Measurements from ENCODE around the gene GPR153.

The GPR153 gene

DNA sequence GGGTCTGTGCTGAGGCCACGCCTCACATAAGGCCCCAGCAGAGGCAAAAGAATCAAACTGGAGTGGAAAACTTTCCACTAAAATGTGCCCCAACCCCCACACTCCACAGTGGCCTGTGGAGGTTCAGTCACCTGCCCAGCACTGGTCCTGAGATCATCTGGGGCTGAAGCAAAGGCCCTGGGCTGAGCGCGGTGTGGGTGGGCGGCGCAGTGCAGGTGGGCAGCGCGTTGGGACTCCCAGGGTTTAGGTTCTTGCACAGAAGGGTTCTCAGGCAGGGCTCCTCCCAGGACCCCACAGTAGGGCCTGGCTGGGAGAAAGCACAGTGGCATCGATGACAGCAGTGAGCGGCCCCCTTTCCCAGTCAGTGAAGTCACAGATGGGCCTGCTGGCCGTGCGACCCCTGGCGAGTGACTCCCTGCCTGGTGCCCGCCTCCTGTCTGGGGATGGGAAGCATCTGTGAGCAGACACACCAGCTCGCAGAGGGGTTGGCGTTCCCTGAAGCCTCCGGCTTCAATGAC, 13.8 kb upstream of the GPR153 start:
- TF ChIP-seq, protein P1, sequence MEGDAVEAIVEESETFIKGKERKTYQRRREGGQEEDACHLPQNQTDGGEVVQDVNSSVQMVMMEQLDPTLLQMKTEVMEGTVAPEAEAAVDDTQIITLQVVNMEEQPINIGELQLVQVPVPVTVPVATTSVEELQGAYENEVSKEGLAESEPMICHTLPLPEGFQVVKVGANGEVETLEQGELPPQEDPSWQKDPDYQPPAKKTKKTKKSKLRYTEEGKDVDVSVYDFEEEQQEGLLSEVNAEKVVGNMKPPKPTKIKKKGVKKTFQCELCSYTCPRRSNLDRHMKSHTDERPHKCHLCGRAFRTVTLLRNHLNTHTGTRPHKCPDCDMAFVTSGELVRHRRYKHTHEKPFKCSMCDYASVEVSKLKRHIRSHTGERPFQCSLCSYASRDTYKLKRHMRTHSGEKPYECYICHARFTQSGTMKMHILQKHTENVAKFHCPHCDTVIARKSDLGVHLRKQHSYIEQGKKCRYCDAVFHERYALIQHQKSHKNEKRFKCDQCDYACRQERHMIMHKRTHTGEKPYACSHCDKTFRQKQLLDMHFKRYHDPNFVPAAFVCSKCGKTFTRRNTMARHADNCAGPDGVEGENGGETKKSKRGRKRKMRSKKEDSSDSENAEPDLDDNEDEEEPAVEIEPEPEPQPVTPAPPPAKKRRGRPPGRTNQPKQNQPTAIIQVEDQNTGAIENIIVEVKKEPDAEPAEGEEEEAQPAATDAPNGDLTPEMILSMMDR (IDR thresholded peaks at IDR 0.05; ENCODE audit: control insufficient read depth, extremely low read depth, insufficient read depth), result no peak
- no peak overlapping the region for H3K4me3 ChIP-seq (ENCODE audit: low read depth, low read length)
- no peak for DNase-seq (ENCODE audit: low read depth)

DNA sequence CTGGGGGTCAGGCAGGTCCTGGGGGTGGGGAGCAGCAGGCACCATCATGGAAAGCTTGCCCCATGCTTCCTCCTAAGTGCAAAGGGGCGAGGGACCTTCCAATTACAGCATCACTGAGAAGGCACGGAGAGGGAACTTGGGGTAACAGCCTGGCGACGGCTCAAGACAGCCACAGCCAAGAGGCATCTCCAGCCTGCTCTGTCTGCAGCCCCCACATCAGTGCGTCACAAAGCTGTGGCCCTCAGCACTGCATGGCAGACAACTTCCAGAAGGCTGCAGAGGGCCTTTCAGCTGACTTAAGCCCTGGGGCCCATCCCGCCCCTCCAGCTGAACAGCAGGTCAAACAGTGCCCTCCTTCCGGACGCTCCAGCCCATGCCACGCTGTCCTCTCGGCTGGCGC, 13.2 kb upstream of the GPR153 start:
- no peak overlapping the region for H3K4me3 ChIP-seq (ENCODE audit: low read depth, low read length)
- DNase-seq (ENCODE audit: low read depth), result no peak
- TF ChIP-seq, protein P1 (IDR thresholded peaks at IDR 0.05; ENCODE audit: control insufficient read depth, extremely low read depth, insufficient read depth), result no peak

DNA sequence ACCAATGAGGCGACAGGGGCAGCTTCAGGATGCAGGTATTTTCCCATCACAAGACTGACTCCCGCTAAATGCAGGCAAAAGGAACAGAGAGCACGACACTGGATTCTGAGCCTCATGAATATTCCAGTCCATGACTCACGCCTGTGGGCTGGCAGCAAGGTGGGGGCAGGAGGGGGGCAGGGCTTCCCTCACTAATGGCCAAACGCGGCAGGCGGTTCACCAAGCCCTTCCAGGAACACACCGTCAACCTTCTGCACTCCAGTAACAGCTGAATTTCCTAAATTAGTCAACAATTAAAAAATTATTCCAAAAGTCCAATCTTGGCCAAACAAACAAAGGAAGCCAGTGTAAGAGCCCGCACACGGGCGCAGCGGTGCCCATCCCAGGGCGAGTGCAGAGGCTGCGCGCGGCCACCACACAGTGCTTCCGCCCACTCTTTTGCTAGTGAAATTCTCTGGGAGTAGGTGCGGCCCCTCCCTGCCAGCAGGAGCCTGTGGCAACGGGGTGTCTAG, 12.5 kb upstream of the GPR153 start:
- TF ChIP-seq, protein P1 (IDR thresholded peaks at IDR 0.05; ENCODE audit: control insufficient read depth, extremely low read depth, insufficient read depth), result no peak
- H3K4me3 ChIP-seq (ENCODE audit: low read depth, low read length), result no peak overlapping the region
- no peak for DNase-seq (ENCODE audit: low read depth)

DNA sequence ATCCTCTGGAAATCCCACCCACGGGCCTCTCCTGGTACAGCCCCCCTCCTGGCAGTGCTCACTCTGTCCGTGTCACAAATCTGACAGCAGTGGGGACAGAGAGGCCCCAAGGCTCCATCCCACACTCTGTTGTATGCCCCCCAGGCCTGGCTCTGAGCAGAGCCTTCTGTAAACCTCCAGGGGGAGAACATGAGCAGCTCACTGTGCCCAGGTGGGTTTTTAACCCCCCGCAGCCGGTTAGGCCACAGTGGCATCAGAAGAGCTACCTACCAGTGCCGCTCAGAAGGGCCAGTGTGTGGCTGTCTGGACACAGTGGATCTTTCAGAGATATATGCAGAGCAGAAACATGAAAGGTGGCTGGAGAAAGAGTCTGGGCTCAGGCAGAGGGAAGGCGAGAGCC, 12.0 kb upstream of the GPR153 start:
- TF ChIP-seq, protein P1 (IDR thresholded peaks at IDR 0.05; ENCODE audit: control insufficient read depth, extremely low read depth, insufficient read depth), result no peak
- no peak overlapping the region for H3K4me3 ChIP-seq (ENCODE audit: low read depth, low read length)
- no peak for DNase-seq (ENCODE audit: low read depth)

DNA sequence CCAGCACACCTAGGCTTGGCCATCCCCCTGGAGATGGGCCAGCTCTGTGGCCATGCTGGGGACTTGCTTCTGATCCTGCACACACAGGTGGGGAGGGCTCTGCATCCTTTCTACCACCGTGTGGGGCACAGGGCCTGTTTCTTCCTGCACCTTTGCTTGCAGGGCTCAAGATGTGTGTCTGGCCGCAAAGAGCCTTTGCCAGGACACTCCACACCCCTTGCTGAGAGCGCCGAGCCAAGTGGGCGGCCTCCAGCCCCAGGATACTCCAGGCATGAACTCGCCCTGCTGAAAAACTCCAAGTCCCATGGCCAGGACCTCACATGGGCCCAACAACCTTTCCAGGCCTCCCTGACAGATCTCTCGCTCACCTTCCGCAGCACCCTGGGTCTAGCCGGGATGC, 11.6 kb upstream of the GPR153 start:
- TF ChIP-seq, protein P1 (IDR thresholded peaks at IDR 0.05; ENCODE audit: control insufficient read depth, extremely low read depth, insufficient read depth), result no peak
- no peak overlapping the region for H3K4me3 ChIP-seq (ENCODE audit: low read depth, low read length)
- no peak for DNase-seq (ENCODE audit: low read depth)

DNA sequence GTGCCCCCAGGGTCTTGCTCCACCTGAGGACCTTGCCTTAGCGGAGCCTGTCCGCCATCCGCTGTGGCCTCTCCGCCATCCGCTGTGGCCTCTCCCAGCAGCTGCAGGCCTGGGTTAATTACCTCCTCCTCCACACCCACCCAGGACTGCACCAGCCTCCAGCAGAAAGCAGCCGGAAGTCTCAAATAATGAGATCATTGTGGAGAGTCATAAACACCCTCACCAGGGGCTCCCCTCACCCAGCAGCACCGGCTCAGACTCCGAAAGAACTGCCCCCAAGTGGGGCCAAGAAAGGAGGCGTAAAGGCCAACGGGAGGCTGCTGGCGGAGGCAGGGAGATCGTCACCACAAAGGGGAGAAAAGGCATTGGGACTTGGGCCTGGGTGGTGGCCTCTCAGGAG, 10.7 kb upstream of the GPR153 start:
- TF ChIP-seq, protein P1 (IDR thresholded peaks at IDR 0.05; ENCODE audit: control insufficient read depth, extremely low read depth, insufficient read depth), result no peak
- H3K4me3 ChIP-seq (ENCODE audit: low read depth, low read length), result no peak overlapping the region
- no peak for DNase-seq (ENCODE audit: low read depth)

DNA sequence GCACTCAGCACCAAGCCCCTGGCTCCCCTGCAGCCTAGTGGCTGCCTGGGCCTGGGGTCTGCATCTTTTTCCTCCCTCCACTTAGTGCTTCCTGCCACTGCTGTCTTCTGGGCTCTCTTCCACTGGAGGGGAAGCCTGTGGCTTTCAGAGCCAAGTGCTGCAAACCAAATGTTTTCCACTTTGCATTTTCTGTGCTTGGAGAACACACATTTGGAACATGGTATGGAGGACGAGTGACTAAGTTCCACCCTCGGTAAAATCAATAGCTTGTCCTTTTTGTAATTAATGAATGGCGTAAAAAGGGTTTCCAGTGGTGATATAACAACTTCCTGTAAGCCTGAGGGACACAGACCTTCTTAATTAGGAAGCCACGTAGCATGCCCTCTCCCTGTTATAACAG, 10.1 kb upstream of the GPR153 start:
- TF ChIP-seq, protein P1 (IDR thresholded peaks at IDR 0.05; ENCODE audit: control insufficient read depth, extremely low read depth, insufficient read depth), result no peak
- DNase-seq (ENCODE audit: low read depth), result no peak
- H3K4me3 ChIP-seq (ENCODE audit: low read depth, low read length), result no peak overlapping the region

Data from LNCaP clone FGC (cell line).